Right ventricle myocardium superior (tissue), 1 donor: ENCODE results near the gene SLC31A2. TPM values are rescaled to one million over a fixed set of nuclear protein-coding genes. Genes with fewer than 3 reads are reported as not detected.
"Not testable (repeated sequence)": the region's sequence is repeated elsewhere in the genome, so short reads cannot be mapped to it uniquely, and the experiment has no call there.

Experiments
- ATAC-seq: fragments of 200-7000 bp; cut with Tn5 transposase; one replicate; pipeline ENCODE4 v1.9.1; 2020; ENCODE audit warnings: mild to moderate bottlenecking; ENCODE audit not compliant: poor library complexity
- DNase-seq: peaks from one replicate; pipeline ENCODE4 v3.0.0-alpha.2; 2020
- intact Hi-C: fragments of 100-400 bp; cut with DNase I; formaldehyde crosslinking; loops from one replicate; pipeline ENCODE4 v1.11.2; 2022
- long read RNA-seq: library from polyadenylated mRNA; unstranded; transcript quantifications from one replicate; pipeline ENCODE4 v2.0.0, GENCODE V29; 2021
- total RNA-seq: library from RNA; stranded (reverse); fragmentation: NEBNext Ultra II Directional; extraction: Animal tissue kit (Norgen Biotek cat#: 25700); gene quantifications from one replicate; pipeline ENCODE4 v1.2.1, GENCODE V29; 2021
- donor health status: DM: no; HTN: yes; CAD: no; lungs with severe emphysema.

SLC31A2 gene
- 14.1 TPM for total RNA-seq
- long read RNA-seq, transcript SLC31A2-201 (4 exons, 1,785 nt), result major isoform, 51 of 56 reads
- long read RNA-seq, partial matches to known transcripts, result 2 of 56 reads
- long read RNA-seq, other reads (novel, unspliced or antisense), result 3 of 56 reads

- intact Hi-C loops, result no loop called here
- peak; percentile 97 for ATAC-seq
Observed at GRCh38 chr9:113150670-113151611, at the start of gene SLC31A2. Gene SLC31A2 (plus strand): TSS chr9:113151007. CDS start chr9:113151075, 68 bp downstream.

DNA sequence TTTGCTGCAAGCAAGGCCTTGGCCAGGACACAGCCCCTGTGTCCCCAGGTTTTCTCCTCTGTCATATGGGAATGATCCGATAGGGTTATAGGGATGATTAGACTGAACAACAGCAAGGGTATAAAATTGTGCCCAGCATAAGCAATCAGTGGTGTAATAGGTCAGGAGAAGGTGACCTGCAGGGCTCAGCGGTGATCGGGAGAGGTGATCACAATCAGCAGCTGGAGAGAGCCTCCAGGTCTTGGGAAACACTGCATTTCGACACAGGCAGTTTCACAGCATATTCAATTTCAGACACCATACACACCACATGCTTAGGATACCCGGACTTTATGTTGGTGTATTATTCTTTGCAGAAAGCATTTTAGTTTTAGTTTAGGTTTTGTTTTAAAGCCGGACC, 45.5 kb upstream of the SLC31A2 start:
- ATAC-seq, DNase-seq, intact Hi-C loops: not testable (repeated sequence)

More at GRCh38 chr9:113150670-113151611, at the start of gene SLC31A2:
- DNase-seq, result peak; percentile 96

GRCh38 chr9:113111065-113111951, 39.5 kb upstream of the SLC31A2 start:
- DNase-seq, intact Hi-C loops: not testable (repeated sequence)
- ATAC-seq, result peak; percentile 91

DNA sequence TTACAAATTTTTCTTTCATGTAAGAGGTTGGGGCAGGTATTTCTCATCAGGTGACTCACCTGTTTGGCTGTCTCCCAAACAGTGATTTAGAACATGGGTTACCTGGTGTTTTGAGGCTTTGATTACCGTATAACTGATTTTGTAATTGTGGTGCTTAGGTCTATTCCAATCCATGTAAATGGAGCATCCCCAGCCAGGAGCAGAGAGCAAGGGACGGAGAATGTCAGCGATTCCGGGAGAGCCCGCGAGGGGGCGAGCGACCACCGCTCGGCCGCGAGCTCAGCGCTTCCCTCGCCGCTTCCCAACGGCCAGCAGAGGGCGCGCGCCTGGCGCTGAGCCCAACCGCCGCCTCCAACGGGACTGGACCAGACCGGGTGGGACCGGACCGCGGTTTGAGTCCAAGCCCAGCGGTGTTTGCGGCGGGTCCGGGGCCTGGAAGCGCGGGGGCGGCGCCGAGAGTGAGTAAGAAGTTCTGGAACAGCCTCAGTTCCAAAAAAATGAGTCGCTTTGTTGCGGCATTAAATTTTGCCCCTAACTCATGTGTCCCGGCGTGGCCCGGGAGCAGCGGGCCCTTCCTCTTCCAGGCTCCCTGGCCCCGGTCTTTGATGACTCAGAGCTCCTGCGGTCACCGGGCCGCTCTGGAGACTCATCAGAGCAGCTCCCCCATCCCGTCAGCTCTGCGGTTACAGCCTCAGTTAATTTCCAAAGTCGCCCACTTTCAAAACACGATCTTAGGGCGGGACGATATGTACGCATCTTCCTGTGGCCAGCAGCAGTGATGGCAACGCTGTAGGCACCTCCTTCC, 37.9 kb upstream of the SLC31A2 start:
- intact Hi-C loops, DNase-seq: not testable (repeated sequence)
- peak; percentile 92 for ATAC-seq

GRCh38 chr9:113118829-113119228, 32.0 kb upstream of the SLC31A2 start:
- ATAC-seq, DNase-seq, intact Hi-C loops: not testable (repeated sequence)

GRCh38 chr9:113125386-113126035, 25.3 kb upstream of the SLC31A2 start:
- DNase-seq (no peak), ATAC-seq (no peak)
- intact Hi-C loops, result no loop called here

GRCh38 chr9:113129466-113129865, 21.3 kb upstream of the SLC31A2 start:
- ATAC-seq, result no peak
- DNase-seq, result no peak
- intact Hi-C loops, result no loop called here

DNA sequence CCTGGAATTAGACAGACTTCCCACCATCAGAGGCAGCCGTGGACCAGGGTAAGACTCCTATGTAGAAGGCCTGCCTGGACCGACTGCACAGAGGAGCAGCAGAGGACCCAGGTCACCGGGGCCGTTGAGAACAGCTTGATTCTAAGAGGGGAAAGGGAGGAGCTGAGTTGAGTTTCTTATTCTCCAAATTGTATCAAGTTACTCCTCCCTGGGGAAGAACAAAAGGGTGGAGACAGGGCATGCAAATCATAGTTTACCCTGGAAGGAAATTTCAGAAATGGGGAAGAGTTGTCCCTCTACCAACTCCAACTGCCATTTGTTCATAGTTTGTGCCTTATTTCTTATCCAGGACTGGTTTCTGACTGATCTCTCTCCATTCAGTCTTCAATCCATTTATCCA, 20.9 kb upstream of the SLC31A2 start:
- intact Hi-C loops, result no loop called here
- no peak for DNase-seq
- ATAC-seq, result no peak

DNA sequence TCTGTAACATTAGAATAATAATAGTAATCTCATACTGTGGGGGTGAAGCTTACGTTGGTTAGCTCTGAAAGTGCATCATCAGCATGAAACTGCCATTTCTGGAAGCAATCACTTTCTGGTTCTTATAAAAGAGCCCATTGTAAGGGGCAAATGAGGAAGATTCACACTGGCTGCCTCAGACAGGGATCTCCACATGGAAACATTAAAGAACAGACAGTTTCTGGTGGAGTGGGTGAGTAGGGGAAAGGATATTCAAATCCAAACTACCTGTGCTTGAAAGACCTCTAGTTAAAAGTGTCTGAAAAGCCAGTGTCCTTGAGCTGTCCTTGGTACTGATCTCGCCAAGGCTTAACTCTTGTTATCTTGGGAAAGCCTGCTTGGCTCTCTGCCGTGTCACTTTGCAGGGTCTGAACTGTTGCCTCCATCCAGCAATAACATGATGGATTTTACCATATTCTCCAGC, 19.1 kb upstream of the SLC31A2 start:
- ATAC-seq, result no peak
- intact Hi-C loops, result no loop called here
- no peak for DNase-seq

GRCh38 chr9:113137196-113138168, 13.3 kb upstream of the SLC31A2 start:
- DNase-seq (no peak), ATAC-seq (peak; percentile 48)
- intact Hi-C loops, result no loop called here

DNA sequence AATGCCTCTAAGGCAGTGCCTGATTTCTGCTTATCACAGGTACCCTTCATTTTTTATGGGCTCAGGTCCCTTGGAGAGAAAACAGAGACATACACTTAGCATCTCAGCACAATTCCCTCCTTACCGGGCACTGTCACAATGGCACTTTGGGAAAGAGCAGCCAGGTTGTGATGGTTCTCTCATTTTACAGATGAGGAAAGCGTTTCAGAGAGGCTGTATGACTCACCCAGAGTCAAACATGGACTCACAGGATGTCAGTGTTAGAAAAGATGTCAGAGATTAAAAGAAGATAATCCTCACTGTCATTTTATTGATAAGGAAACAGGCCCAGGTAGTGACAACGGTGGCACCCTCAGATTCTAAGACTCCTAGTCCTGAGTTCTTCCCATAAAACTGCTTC, 12.0 kb upstream of the SLC31A2 start:
- DNase-seq, result no peak
- no peak for ATAC-seq
- intact Hi-C loops, result no loop called here

GRCh38 chr9:113139225-113139829, 11.5 kb upstream of the SLC31A2 start:
- intact Hi-C loops, result no loop called here
- no peak for ATAC-seq
- no peak for DNase-seq

DNA sequence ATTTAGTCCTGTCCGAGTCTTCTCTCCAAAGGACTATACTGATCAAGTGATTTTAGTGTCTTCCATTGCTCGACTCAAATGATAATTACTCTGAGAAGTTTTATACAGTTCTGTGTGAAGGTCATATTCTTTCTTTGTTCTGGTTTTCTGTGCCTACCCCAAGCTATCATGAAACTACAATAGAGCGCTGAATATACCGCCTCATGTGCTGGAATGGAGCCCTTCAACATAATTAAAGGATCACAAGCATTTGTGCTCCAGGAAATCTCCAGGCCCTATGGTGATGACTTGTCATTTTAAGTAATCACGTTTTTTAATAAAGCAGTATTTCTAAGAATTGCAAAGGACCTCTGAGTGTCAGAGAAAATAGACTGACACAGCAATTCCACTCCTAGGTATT, 10.9 kb upstream of the SLC31A2 start:
- DNase-seq (no peak), ATAC-seq (no peak)
- intact Hi-C loops, result no loop called here

DNA sequence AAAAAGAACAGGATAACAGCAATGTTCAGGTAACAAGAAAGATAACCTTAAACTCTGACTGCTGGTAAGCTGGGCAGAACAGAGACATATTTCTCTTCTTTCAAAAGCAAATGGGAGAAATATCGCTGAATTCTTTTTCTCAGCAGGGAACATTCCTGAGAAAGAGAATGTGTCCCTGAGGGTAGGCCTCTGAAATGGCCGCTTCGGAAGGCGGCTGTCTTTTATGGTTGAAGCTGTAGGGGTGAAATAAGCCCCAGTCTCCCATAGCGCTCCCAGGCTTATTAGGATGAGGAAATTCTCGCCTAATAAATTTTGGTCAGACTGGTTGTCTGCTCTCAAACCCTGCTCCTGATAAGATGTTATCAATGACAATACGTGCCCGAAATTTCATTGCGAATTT, 9.9 kb upstream of the SLC31A2 start:
- ATAC-seq, DNase-seq, intact Hi-C loops: not testable (repeated sequence)

- no peak for ATAC-seq
- no peak for DNase-seq
- intact Hi-C loops, result no loop called here
Observed at GRCh38 chr9:113143432-113144227, 7.2 kb upstream of the SLC31A2 start.

DNA sequence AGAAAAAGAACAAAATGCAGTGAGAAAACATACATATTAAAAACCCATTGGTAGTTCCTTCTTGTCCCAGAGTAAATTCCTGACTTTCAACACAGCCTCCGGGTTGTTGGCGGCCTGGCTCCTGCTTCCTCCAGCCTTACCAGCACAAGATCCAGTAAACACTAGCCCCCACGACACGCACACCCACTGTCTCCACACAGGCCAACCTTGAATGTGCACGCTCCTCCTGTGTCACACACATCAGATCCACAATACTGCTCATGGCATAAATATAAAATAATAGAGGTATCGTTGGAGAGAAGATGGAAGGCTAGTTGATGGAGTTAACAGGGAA, 2.5 kb upstream of the SLC31A2 start:
- intact Hi-C loops, result no loop called here
- no peak for ATAC-seq

More for the DNA sequence above, 2.5 kb upstream of the SLC31A2 start:
- no peak for DNase-seq
